CD4-positive, alpha-beta T cell treated with Interleukin-4 for 1 hour (primary cell): ENCODE measurements around the gene PABPC5.

Source experiments
- DNase-seq, 2 donors: peaks; one replicate each; pipeline ENCODE4 v3.0.0-alpha.2; 2020 to 2022

PABPC5 gene

GRCh38 chrX:91434351-91435168, at the start of gene PABPC5:
TSS of gene PABPC5 (plus strand) at chrX:91434839. CDS start at chrX:91435578, 739 bp downstream.
- no peak for DNase-seq

- DNase-seq, result no peak
These were observed 45.6 kb upstream of the PABPC5 start for GRCh38 chrX:91389026-91389425.

- no peak for DNase-seq
These were observed 19.9 kb upstream of the PABPC5 start for GRCh38 chrX:91414713-91415112.

GRCh38 chrX:91435395-91435794, 756 bp downstream of the PABPC5 start:
- DNase-seq, result no peak
